ENCODE measurements around the gene CHPT1. TPM values are rescaled to one million over a fixed set of nuclear protein-coding genes. Genes with fewer than 3 reads are reported as not detected.
"Not testable (repeated sequence)": the region's sequence is repeated elsewhere in the genome, so short reads cannot be mapped to it uniquely, and the experiment has no call there.

CHPT1 gene
- 17.6 and 18.3 TPM in 2 replicates for total RNA-seq

DNA sequence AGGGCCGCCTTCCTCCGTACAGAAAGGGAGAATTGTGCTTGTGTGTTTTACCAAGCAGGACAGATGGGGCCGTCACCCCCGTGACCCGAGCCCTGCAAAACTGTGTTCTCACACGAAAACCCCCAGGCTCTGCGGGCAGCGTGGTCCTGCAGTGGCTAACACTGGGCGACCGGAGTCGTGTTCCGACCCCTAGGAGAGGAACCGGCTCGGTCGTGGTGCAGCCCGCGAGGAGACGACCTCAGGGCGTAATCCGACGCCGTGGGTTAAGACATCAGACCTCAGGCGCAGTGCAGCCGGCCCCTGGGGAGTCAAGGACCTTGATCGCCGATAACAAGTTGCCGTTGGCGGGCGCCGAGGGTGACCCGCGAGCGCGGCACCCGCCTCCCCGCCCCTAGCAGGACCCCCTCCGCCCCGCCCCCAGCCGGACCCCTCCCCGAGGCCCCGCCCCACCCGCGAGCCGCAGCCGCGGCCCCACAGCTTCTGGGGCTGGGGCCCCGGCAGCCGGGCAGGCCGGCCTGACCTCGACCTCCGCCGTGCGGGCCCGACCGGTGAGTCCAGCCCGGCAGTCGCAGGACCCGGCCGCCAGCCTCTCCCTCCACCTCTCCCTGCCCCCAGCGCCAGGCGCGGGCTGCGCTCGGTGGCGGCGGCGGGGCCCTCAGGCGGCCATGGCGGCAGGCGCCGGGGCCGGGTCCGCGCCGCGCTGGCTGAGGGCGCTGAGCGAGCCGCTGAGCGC lies at the start of gene CHPT1:
Gene CHPT1 (plus strand): TSS at position 444 of the 733 bp plus-strand sequence. CDS start 222 bp downstream, at position 666.
- Mint-ChIP-seq H3K4me1 (ENCODE audit: low read depth) (peaks cover 19% of the 10 kb centered on the region), H3K9me3 (no peaks in the 10 kb centered on the region), H3K27ac (peak within 1 kb of the TSS; percentile 73), H3K27me3 (ENCODE audit: low read depth) (peaks cover 6% of the 10 kb centered on the region), H3K4me3 (ENCODE audit: low read depth) (peak within 1 kb of the TSS; percentile 87), H3K36me3 (ENCODE audit: low read depth) (no peaks in the 10 kb centered on the region)
- peak; percentile 46 for DNase-seq (ENCODE audit: low spot score)
- intact Hi-C loops (cut with micrococcal nuclease), result loop anchor here (2.0 to 10.0 kb wide), 3 partner anchors 135 to 367 kb away; partner anchors contain the start of genes GNPTAB and WASHC3

DNA sequence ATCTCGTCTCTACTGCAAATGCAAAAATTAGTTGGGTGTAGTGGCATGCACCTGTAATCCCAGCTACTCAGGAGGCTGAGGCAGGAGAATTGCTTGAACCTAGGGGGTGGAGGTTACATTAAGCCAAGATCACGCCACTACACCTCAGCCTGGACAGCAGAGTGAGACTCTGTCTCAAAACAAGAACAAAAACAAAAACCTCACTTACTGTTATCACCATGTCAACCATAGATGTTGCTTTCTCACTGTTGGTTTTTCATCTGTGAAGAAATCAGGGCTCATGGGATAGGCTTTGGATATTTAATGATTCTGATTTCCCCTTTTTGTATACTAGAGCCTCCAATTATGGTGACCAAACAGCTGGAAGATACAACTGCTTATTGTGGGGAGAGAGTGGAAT lies 49.7 kb upstream of the CHPT1 start:
- H3K27me3 Mint-ChIP-seq (ENCODE audit: low read depth), result peaks cover 22% of the 10 kb centered on the region
- no peak overlapping the region for H3K27ac Mint-ChIP-seq
- no peak overlapping the region for H3K4me3 Mint-ChIP-seq (ENCODE audit: low read depth)
- intact Hi-C loops (cut with micrococcal nuclease), result no loop called here
- DNase-seq (ENCODE audit: low spot score), result no peak
- no peaks in the 10 kb centered on the region for H3K36me3 Mint-ChIP-seq (ENCODE audit: low read depth)
- H3K9me3 Mint-ChIP-seq, result no peaks in the 10 kb centered on the region
- peaks cover 5% of the 10 kb centered on the region for H3K4me1 Mint-ChIP-seq (ENCODE audit: low read depth)

DNA sequence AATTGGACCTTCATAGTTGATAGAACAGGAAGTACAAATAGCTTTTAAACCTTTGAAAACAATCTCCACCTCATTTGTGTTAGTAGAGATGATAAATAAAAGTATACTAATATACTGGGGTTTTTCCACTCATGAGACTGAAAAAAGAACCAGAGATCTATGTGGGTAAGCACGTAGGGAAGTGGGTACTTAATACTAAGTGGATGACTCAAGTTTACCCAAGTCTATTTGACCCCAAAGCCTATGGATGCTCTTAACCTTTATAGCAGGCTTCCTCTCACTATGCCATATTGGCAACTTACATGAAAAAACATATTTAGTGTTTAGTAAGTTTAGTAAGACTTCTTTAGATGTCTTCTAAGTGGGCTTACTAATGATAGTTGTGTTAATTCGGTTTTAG lies 49.2 kb upstream of the CHPT1 start:
- H3K27ac Mint-ChIP-seq, result no peak overlapping the region
- peaks cover 5% of the 10 kb centered on the region for H3K4me1 Mint-ChIP-seq (ENCODE audit: low read depth)
- H3K27me3 Mint-ChIP-seq (ENCODE audit: low read depth), result peaks cover 21% of the 10 kb centered on the region
- no peak for DNase-seq (ENCODE audit: low spot score)
- H3K36me3 Mint-ChIP-seq (ENCODE audit: low read depth), result no peaks in the 10 kb centered on the region
- intact Hi-C loops (cut with micrococcal nuclease), result no loop called here
- no peak overlapping the region for H3K4me3 Mint-ChIP-seq (ENCODE audit: low read depth)
- H3K9me3 Mint-ChIP-seq, result no peaks in the 10 kb centered on the region

DNA sequence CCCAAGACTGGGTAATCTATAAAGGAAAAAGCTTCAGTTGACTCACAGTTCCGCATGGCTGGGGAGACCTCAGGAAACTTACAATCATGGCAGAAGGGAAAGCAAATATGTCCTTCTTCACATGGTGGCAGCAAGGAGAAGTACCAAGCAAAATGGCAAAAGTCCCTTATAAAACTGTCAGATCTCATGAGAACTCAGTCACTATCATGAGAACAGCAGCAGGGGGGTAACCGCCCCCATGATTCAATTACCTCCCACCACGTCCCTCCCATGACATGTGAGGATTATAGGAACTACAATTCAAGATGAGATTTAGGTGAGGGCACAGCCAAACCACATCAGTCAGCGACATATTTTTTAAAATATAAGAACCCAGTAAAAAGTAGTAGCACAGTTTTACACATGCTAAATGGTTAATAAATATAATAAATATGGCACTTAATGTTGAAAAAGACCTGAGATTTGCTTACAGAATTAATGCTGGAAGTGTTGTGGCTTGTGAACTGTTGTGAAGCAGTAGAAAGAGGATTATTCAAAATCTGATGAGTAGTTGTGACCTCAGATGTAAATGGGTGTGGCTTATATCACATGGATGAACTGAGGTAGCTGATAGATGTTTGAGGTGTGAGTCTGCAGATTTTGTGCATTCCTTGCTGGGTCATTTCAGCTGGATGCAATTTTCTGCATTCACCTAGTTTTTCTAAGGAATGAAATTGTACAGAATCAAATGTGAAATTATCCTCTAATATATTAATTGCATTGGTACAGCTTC lies 46.9 kb upstream of the CHPT1 start:
- Mint-ChIP-seq H3K36me3 (ENCODE audit: low read depth) (no peaks in the 10 kb centered on the region), H3K27ac (no peak overlapping the region), H3K4me3 (ENCODE audit: low read depth) (no peak overlapping the region), H3K27me3 (ENCODE audit: low read depth) (peaks cover 25% of the 10 kb centered on the region), H3K4me1 (ENCODE audit: low read depth) (peaks cover 5% of the 10 kb centered on the region), H3K9me3 (no peaks in the 10 kb centered on the region)
- intact Hi-C loops (cut with micrococcal nuclease), result no loop called here
- no peak for DNase-seq (ENCODE audit: low spot score)

DNA sequence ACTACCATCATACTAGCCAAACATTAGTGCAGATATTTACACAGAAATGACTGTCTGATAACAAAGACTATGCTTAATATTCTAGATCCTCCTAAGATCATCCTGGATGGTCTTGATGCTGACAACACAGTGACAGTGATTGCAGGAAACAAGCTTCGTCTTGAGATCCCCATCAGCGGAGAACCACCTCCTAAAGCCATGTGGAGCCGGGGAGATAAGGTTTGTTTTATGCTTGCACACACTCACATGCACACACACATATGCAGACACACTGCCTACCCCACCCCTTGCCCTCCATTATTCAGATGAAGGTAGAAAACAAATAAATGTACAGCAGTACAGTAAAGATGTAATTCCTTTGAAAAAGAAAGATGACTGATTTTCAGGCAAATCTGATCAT lies 44.4 kb upstream of the CHPT1 start:
- Mint-ChIP-seq H3K4me3 (ENCODE audit: low read depth) (no peak overlapping the region), H3K36me3 (ENCODE audit: low read depth) (no peaks in the 10 kb centered on the region), H3K27me3 (ENCODE audit: low read depth) (peaks cover 34% of the 10 kb centered on the region), H3K9me3 (no peaks in the 10 kb centered on the region), H3K4me1 (ENCODE audit: low read depth) (no peaks in the 10 kb centered on the region), H3K27ac (no peak overlapping the region)
- intact Hi-C loops (cut with micrococcal nuclease), result no loop called here
- no peak for DNase-seq (ENCODE audit: low spot score)

DNA sequence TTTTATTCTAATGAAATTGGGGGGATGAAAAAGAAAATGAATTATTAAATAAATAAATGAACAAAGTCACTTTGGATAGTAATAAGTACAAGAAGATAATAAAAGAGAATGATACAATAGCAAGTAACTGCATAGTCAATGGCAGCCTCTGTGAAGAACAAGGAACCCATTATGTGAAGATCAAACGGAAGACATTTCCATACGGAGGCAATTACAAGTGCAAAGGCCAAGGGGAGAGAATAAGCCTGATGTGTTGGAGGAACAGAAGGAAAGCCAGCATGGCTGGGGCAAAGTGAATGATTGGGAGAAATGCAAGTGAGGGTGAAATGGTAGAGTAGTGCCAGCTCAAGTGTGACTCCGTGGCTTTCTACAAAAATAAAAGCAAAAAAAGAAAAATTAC lies 43.9 kb upstream of the CHPT1 start:
- H3K4me1 Mint-ChIP-seq (ENCODE audit: low read depth), result no peaks in the 10 kb centered on the region
- H3K9me3 Mint-ChIP-seq, result no peaks in the 10 kb centered on the region
- no peak overlapping the region for H3K27ac Mint-ChIP-seq
- peaks cover 38% of the 10 kb centered on the region for H3K27me3 Mint-ChIP-seq (ENCODE audit: low read depth)
- no peaks in the 10 kb centered on the region for H3K36me3 Mint-ChIP-seq (ENCODE audit: low read depth)
- no peak for DNase-seq (ENCODE audit: low spot score)
- H3K4me3 Mint-ChIP-seq (ENCODE audit: low read depth), result no peak overlapping the region
- intact Hi-C loops (cut with micrococcal nuclease), result no loop called here

DNA sequence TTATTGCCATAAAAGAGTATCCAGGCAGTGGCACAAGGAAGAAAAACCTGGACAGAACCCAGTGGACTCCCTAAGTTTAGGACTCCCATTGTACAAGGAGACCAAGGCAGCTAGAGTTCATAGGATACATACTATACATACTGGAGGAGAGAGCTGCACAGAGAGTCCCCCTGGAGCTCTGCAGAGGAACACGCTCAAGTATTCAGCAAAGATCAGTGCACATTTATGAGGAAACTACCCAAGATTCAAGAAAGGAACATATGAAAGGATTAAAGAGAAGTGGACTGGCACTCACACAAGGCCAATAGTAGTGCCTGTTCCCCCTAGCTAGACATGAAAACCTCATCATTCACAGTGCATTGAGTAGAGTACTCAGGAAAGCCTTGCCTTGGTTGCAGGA lies 43.0 kb upstream of the CHPT1 start:
- Mint-ChIP-seq H3K4me3 (ENCODE audit: low read depth) (no peak overlapping the region), H3K4me1 (ENCODE audit: low read depth) (no peaks in the 10 kb centered on the region), H3K36me3 (ENCODE audit: low read depth) (no peaks in the 10 kb centered on the region), H3K27ac (no peak overlapping the region), H3K9me3 (no peaks in the 10 kb centered on the region), H3K27me3 (ENCODE audit: low read depth) (peaks cover 37% of the 10 kb centered on the region)
- intact Hi-C loops (cut with micrococcal nuclease), result no loop called here
- no peak for DNase-seq (ENCODE audit: low spot score)

DNA sequence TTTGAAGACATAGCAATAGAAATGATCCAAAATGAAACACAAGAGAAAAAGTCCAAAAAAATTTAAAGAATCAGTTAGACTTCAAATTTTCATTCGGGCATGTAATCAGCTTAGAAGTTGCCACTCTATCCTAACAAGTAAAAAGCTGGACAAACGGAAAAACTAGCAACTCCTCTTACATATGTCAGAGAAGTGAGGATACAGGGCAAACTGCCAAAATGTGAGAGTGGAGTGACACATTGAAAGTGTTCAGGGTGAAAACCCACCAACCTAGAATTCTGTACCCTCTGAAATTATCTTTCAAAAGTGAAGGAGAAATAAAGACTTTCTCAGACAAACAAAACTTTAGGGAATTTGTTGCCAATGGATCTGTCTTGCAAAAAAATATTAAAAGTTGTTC lies 42.0 kb upstream of the CHPT1 start:
- DNase-seq (ENCODE audit: low spot score), result no peak
- Mint-ChIP-seq H3K27ac (no peak overlapping the region), H3K4me1 (ENCODE audit: low read depth) (no peaks in the 10 kb centered on the region), H3K36me3 (ENCODE audit: low read depth) (no peaks in the 10 kb centered on the region), H3K9me3 (no peaks in the 10 kb centered on the region), H3K27me3 (ENCODE audit: low read depth) (peaks cover 41% of the 10 kb centered on the region), H3K4me3 (ENCODE audit: low read depth) (no peak overlapping the region)
- intact Hi-C loops (cut with micrococcal nuclease), result no loop called here

DNA sequence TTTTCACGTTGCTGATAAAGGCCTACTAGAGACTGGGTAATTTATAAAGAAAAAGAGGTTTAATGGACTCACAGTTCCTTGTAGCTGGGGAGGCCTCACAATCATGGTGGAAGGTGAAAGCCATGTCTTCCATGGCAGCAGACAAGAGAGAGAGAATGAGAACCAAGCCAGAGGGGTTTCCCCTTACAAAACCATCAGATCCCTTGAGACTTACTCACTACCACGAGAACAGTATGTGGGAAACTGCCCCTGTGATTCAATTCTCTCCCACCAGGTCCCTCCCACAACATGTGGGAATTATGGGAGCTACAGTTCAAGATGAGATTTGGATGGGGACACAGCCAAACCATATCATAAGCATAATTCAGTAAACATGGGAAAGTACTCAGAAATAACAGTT lies 36.8 kb upstream of the CHPT1 start:
- H3K4me1 Mint-ChIP-seq (ENCODE audit: low read depth); DNase-seq (ENCODE audit: low spot score); H3K4me3 Mint-ChIP-seq (ENCODE audit: low read depth); intact Hi-C loops (cut with micrococcal nuclease); H3K27ac Mint-ChIP-seq; H3K36me3 Mint-ChIP-seq (ENCODE audit: low read depth); H3K9me3 Mint-ChIP-seq: not testable (repeated sequence)
- peaks cover 27% of the 10 kb centered on the region for H3K27me3 Mint-ChIP-seq (ENCODE audit: low read depth)

DNA sequence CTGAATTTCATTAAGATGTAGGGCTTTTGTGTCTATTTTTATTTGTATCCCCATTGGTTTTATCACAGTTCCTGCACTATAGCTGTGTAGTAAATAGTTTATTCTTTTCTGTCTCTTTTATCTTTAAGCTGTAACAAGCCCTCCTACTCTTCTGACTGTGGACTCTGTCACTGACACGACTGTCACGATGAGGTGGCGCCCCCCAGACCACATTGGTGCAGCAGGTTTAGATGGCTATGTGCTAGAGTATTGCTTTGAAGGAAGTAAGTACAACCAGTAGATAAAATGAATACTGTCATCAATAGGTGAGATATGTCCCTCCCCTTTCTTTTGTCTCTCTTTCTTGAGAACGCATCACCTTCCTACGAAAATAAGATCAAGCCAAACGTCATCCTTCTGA lies 34.1 kb upstream of the CHPT1 start:
- intact Hi-C loops (cut with micrococcal nuclease), result no loop called here
- DNase-seq (ENCODE audit: low spot score), result no peak
- Mint-ChIP-seq H3K36me3 (ENCODE audit: low read depth) (no peaks in the 10 kb centered on the region), H3K4me1 (ENCODE audit: low read depth) (no peaks in the 10 kb centered on the region), H3K4me3 (ENCODE audit: low read depth) (no peak overlapping the region), H3K9me3 (no peaks in the 10 kb centered on the region), H3K27me3 (ENCODE audit: low read depth) (peaks cover 17% of the 10 kb centered on the region), H3K27ac (no peak overlapping the region)

DNA sequence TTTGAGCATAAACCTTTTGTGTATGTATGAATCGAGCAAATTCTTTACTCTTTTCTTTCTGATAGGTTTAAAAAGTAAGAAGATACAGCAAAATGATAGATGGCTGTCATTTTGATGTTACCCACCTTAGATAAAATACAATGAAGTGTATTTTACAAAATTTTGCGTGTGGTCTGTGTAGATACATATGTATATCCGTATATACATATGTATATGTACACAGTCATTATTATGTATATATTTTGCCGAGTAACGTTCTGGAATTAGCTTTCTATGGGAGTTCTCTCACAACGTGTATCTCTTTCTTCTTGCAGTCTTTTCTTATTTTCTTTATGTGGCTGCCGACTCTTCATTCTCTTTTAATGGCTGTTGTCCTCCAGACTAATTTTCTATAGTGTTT lies 32.4 kb upstream of the CHPT1 start:
- Mint-ChIP-seq H3K9me3 (no peaks in the 10 kb centered on the region), H3K4me1 (ENCODE audit: low read depth) (peaks cover 1% of the 10 kb centered on the region), H3K4me3 (ENCODE audit: low read depth) (no peak overlapping the region), H3K27me3 (ENCODE audit: low read depth) (peaks cover 12% of the 10 kb centered on the region), H3K27ac (no peak overlapping the region), H3K36me3 (ENCODE audit: low read depth) (no peaks in the 10 kb centered on the region)
- intact Hi-C loops (cut with micrococcal nuclease), result no loop called here
- no peak for DNase-seq (ENCODE audit: low spot score)

DNA sequence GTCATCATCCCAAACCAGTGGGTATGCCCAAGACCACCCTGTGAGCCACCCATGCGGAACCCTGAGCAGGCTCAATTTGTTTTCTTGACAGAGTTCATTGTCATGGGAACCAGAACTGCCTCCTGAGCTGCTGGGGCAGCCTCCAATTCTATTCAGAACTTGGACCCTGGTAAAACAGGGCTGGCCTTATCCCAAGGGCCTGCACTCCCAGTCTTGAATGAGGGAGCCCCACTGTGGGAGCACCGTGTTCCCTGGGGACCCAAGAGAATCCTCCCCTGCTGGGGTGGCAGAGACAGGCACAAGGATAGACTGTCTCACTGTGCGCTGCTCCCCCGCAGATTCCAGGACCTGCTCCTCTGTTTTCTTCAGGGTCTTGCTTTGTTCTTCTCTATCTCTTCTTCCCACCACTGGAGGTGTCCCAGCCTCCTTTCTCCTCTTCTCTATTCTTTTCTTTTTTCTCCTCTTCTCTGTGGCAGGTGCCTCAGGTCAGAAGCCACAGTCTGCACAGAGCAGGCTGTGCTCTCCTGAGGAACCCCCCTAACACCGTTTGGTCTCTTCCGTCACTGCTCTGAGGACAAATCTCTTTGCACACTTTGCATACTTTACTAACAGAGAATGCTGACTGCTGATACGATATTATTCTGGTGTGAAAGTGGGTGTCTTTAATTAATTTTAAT lies 31.2 kb upstream of the CHPT1 start:
- intact Hi-C loops (cut with micrococcal nuclease), result no loop called here
- H3K4me3 Mint-ChIP-seq (ENCODE audit: low read depth), result no peak overlapping the region
- no peak overlapping the region for H3K27ac Mint-ChIP-seq
- peaks cover 10% of the 10 kb centered on the region for H3K27me3 Mint-ChIP-seq (ENCODE audit: low read depth)
- no peaks in the 10 kb centered on the region for H3K9me3 Mint-ChIP-seq
- H3K36me3 Mint-ChIP-seq (ENCODE audit: low read depth), result no peaks in the 10 kb centered on the region
- no peak for DNase-seq (ENCODE audit: low spot score)
- peaks cover 6% of the 10 kb centered on the region for H3K4me1 Mint-ChIP-seq (ENCODE audit: low read depth)

DNA sequence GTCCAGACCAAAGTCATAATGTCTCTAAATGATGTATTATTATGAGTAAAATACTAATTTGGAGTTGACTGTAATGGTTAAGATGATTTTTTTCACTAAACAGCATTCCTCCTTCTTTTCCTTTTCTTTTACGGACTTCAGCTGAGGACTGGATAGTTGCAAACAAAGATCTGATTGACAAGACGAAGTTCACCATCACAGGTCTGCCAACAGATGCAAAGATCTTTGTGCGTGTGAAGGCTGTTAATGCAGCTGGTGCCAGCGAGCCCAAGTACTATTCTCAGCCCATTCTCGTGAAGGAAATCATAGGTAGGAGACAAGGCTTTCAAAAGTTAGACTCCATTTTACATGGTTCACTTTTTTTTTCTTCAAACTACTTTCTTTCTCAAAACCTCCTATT lies 29.8 kb upstream of the CHPT1 start:
- Mint-ChIP-seq H3K36me3 (ENCODE audit: low read depth) (no peaks in the 10 kb centered on the region), H3K27me3 (ENCODE audit: low read depth) (peaks cover 10% of the 10 kb centered on the region), H3K9me3 (no peaks in the 10 kb centered on the region), H3K4me3 (ENCODE audit: low read depth) (no peak overlapping the region), H3K27ac (no peak overlapping the region), H3K4me1 (ENCODE audit: low read depth) (peaks cover 16% of the 10 kb centered on the region)
- intact Hi-C loops (cut with micrococcal nuclease), result no loop called here
- no peak for DNase-seq (ENCODE audit: low spot score)

Measured in activated T-helper 2 cell treated with anti-CD3 and anti-CD28 coated beads, Interferon-gamma antibody, Interleukin-2, Interleukin-4, amounts not matched to agents 10 μg/mL and 5 μg/mL and 100 μg/mL, durations not matched to agents 14 hours and 24 hours and 36 hours (primary cell).